Common myeloid progenitor, CD34-positive (primary cell): ENCODE measurements around the gene SLC22A23.
A peak's percentile ranks its signal among the peaks of the same experiment; 100 is the strongest.

Experiments
- CTCF ChIA-PET: fragments of 350-600 bp; sonication (Branson Sonifier 250); formaldehyde crosslinking; loops from one replicate; lab custom pipeline; 2021; ENCODE audit warnings: antibody characterized with exemption; lab: Charles Lee
- POLR2A ChIA-PET: fragments of 350-600 bp; sonication (Branson Sonifier 250); formaldehyde crosslinking; loops from one replicate; lab custom pipeline; 2021; ENCODE audit warnings: antibody characterized with exemption; lab: Charles Lee
- DNase-seq, 3 donors: peaks; one replicate each; pipeline versions ENCODE4 v3.0.0 to v3.0.0-alpha.2; 2013
- H3K27ac ChIP-seq, 2 experiments: 1 replicate in 1 of 2; 2 replicates in 1 of 2; pipeline ENCODE4 v1.7.0; 2013; ENCODE audit warnings: inconsistent platforms in 2 of 2, low read length in 2 of 2, mild to moderate bottlenecking in 2 of 2, low read depth in 1 of 2, moderate library complexity in 1 of 2; ENCODE audit not compliant: severe bottlenecking in 2 of 2, insufficient read depth in 1 of 2, poor library complexity in 1 of 2
- H3K27me3 ChIP-seq, 5 experiments: replicated peaks in 2 of 5; 1 replicate in 3 of 5; 2 replicates in 2 of 5; pipeline versions ENCODE4 v1.6.1 to v1.7.0; 2013; ENCODE audit warnings: low read length in 4 of 5, mild to moderate bottlenecking in 2 of 5, moderate library complexity in 2 of 5, inconsistent platforms in 1 of 5; ENCODE audit not compliant: insufficient read depth in 5 of 5, control insufficient read depth in 4 of 5
- H3K36me3 ChIP-seq, 4 experiments: 1 replicate in 2 of 4; 2 replicates in 2 of 4; pipeline versions ENCODE4 v1.6.1 to v1.7.0; 2013; ENCODE audit warnings: low read length in 3 of 4, control low read depth in 1 of 4, mild to moderate bottlenecking in 1 of 4; ENCODE audit not compliant: control insufficient read depth in 4 of 4, insufficient read depth in 4 of 4
- H3K4me1 ChIP-seq, 4 experiments: 1 replicate in 3 of 4; 2 replicates in 1 of 4; pipeline versions ENCODE4 v1.6.1 to v1.7.1; 2013; ENCODE audit warnings: low read length in 3 of 4, mild to moderate bottlenecking in 3 of 4, control low read depth in 1 of 4, inconsistent platforms in 1 of 4, moderate library complexity in 1 of 4; ENCODE audit not compliant: control insufficient read depth in 4 of 4, insufficient read depth in 4 of 4; ENCODE audit errors: control extremely low read depth in 1 of 4
- H3K4me3 ChIP-seq, 7 experiments: 1 replicate in 4 of 7; 2 replicates in 3 of 7; pipeline versions ENCODE4 v1.5.1 to v1.7.0; 2013; ENCODE audit warnings: mild to moderate bottlenecking in 7 of 7, low read length in 6 of 7, moderate library complexity in 6 of 7, inconsistent platforms in 2 of 7, low read depth in 2 of 7, control low read depth in 1 of 7; ENCODE audit not compliant: insufficient read depth in 4 of 7, control insufficient read depth in 1 of 7; ENCODE audit errors: extremely low read depth in 1 of 7
- H3K9me3 ChIP-seq, 5 experiments: 1 replicate in 4 of 5; 2 replicates in 1 of 5; pipeline versions ENCODE4 v1.6.1 to v1.7.1; 2013; ENCODE audit warnings: low read length in 4 of 5, mild to moderate bottlenecking in 2 of 5, inconsistent platforms in 1 of 5, low read depth in 1 of 5, moderate library complexity in 1 of 5; ENCODE audit not compliant: control insufficient read depth in 4 of 5, insufficient read depth in 2 of 5; ENCODE audit errors: control extremely low read depth in 1 of 5
- WGBS: methylation state at CpG from one replicate; pipeline ENCODE4 v1.1.5; 2013; ENCODE audit not compliant: insufficient coverage; 5-methylcytosine and 5-hydroxymethylcytosine counted together

The SLC22A23 gene

GRCh38 chr6:3328145-3328544 lies 128.7 kb downstream of the SLC22A23 start:
- no peak for DNase-seq
- ChIA-PET CTCF (interaction anchor here (0.9 to 1.1 kb wide), 2 partner anchors 9 to 21 kb away, joined by 3 read pairs; no protein-coding TSS in a partner anchor), POLR2A (no interaction called here)
- no peak overlapping the region for H3K27ac ChIP-seq
- H3K9me3 ChIP-seq: no peaks in the 10 kb centered on the region
- H3K36me3 ChIP-seq: no peaks in the 10 kb centered on the region
- no peaks in the 10 kb centered on the region for H3K27me3 ChIP-seq
- no peak overlapping the region for H3K4me3 ChIP-seq
- 98% methylated on average over 12 of the region's 12 CpGs for WGBS
- H3K4me1 ChIP-seq: peaks cover 0 to 3% (median 1%) of the 10 kb centered on the region in 4 experiments

GRCh38 chr6:3327403-3327802 lies 129.4 kb downstream of the SLC22A23 start:
- DNase-seq: no peak
- no peaks in the 10 kb centered on the region for H3K27me3 ChIP-seq
- peaks cover 0 to 3% (median 1%) of the 10 kb centered on the region in 4 experiments for H3K4me1 ChIP-seq
- H3K9me3 ChIP-seq: no peaks in the 10 kb centered on the region
- CTCF ChIA-PET: interaction anchor here (0.9 to 1.1 kb wide), 2 partner anchors 9 to 22 kb away, joined by 3 read pairs; no protein-coding TSS in a partner anchor
- no peak overlapping the region for H3K27ac ChIP-seq
- H3K36me3 ChIP-seq: no peaks in the 10 kb centered on the region
- POLR2A ChIA-PET: no interaction called here
- no peak overlapping the region for H3K4me3 ChIP-seq
- WGBS: 100% methylated on average over 1 of the region's 3 CpGs

- POLR2A ChIA-PET: no interaction called here
- no peaks in the 10 kb centered on the region for H3K27me3 ChIP-seq
- H3K36me3 ChIP-seq: no peaks in the 10 kb centered on the region
- no peak overlapping the region for H3K27ac ChIP-seq
- DNase-seq: no peak
- peaks cover 0 to 3% (median 1%) of the 10 kb centered on the region in 4 experiments for H3K4me1 ChIP-seq
- H3K9me3 ChIP-seq: no peaks in the 10 kb centered on the region
- WGBS: 100% methylated on average over 2 of the region's 9 CpGs
- no peak overlapping the region for H3K4me3 ChIP-seq
- CTCF ChIA-PET: interaction anchor here (1.1 kb wide), 1 partner anchor 22 kb away, joined by 3 read pairs; no protein-coding TSS in a partner anchor
Measured at GRCh38 chr6:3326981-3327380, 129.9 kb downstream of the SLC22A23 start.

DNA sequence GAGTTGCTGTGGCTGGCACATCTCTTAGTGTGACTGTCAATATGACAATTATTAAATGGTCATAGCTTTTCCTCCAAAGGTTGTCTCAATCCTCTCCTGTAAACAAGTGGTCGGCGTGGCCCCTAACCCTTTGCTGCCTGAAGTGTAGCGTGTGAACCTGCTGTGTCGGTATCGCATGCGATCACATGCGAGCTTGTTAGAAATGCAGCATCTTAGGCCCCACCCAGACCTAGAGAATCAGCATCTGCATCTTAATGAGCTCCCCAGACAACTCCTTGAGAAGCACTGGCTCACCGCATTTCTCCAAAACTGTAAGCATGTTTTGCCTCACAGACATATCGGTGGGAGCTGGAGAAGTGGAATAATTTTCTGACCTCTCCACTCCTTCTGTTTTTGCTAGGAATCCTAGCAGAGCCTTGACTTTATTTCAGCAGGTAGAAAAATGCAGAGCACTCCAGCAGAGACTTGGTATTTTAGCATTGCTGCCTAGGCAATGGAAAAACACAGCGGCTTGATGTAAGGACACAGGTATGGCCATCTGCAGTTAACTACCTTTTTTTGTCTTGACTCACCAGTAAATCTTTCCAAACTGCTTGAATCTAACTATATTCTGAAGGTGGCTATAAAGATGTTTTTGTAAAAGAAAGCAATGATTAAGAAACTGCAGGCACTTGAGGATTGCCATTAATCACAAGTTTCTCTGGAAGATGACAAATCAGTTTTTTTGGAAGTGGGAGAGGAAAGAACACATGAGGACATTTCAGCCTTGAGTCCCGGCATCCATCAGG lies 130.5 kb downstream of the SLC22A23 start:
- ChIA-PET POLR2A (no interaction called here), CTCF (no interaction called here)
- Histone ChIP-seq H3K27ac (no peak overlapping the region), H3K36me3 (no peaks in the 10 kb centered on the region), H3K9me3 (no peaks in the 10 kb centered on the region), H3K4me1 (peaks cover 0 to 3% (median 1%) of the 10 kb centered on the region in 4 experiments), H3K27me3 (no peaks in the 10 kb centered on the region), H3K4me3 (no peak overlapping the region)
- no peak for DNase-seq
- 94% methylated on average over 10 of the region's 11 CpGs for WGBS

GRCh38 chr6:3325210-3325609 lies 131.6 kb downstream of the SLC22A23 start:
- Histone ChIP-seq H3K4me1 (peaks cover 0 to 3% (median 1%) of the 10 kb centered on the region in 4 experiments), H3K36me3 (no peaks in the 10 kb centered on the region), H3K27ac (no peak overlapping the region), H3K9me3 (no peaks in the 10 kb centered on the region), H3K4me3 (no peak overlapping the region), H3K27me3 (peaks cover 0 to 2% (median 0%) of the 10 kb centered on the region in 5 experiments)
- ChIA-PET CTCF (interaction anchor here (1.4 kb wide), 2 partner anchors 12 to 86 kb away, joined by 4 to 5 read pairs; no protein-coding TSS in a partner anchor), POLR2A (no interaction called here)
- no peak for DNase-seq

DNA sequence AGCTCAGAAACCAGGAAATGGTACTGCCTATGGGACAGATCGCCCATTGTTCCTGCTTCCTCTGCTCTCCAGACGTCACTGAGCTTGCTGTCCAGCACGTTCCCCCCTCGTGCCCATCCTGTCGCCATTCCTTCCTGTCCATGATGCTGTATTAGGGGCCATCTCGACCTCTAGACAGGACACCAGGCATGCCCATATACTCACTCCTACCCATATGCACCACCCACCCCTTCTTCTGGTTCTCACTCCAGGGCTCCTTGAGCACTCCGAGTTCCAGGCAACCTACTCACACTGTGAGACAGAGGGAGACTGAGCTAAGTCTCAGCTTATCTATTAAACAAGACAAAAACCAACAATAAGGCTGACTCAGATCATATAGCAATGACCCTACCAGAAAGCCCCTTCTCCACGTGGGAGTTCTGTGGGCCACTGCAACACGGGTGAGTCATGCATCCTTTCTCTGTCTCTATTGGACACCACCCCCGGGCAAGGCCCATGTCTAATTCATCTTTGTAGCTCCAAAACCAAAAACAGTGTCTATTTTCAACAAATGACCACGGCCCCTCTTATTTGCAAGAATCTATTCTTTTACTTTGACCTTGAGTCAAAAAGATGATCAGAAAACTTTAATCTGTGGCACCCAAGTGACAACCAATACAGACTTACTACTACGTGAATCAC lies 132.4 kb downstream of the SLC22A23 start:
- POLR2A ChIA-PET: interaction anchor here (0.6 kb wide), 1 partner anchor 35 kb away, joined by 3 read pairs; no protein-coding TSS in a partner anchor

More for the DNA sequence above, 132.4 kb downstream of the SLC22A23 start:
- H3K27ac ChIP-seq: no peak overlapping the region
- H3K36me3 ChIP-seq: no peaks in the 10 kb centered on the region
- peaks cover 0 to 3% (median 1%) of the 10 kb centered on the region in 4 experiments for H3K4me1 ChIP-seq
- H3K9me3 ChIP-seq: no peaks in the 10 kb centered on the region
- WGBS: 90% methylated on average over 9 of the region's 12 CpGs
- H3K4me3 ChIP-seq: no peak overlapping the region
- peak in 2 of 3 donors; percentile 48 to 59 for DNase-seq
- CTCF ChIA-PET: interaction anchor here (1.4 kb wide), 2 partner anchors 13 to 87 kb away, joined by 4 to 5 read pairs; no protein-coding TSS in a partner anchor
- H3K27me3 ChIP-seq: peaks cover 0 to 2% (median 0%) of the 10 kb centered on the region in 5 experiments
